GM21447 (cell line): Measurements from ENCODE around the gene C8A.

ENCODE experiments used
- ATAC-seq: cut with Tn5 transposase; IDR thresholded peaks from one replicate; pipeline ENCODE4 v1.9.1; 2021; ENCODE audit not compliant: unreplicated experiment

The C8A gene

GRCh38 chr1:56854521-56855099 is at the start of gene C8A:
Gene C8A (plus strand): TSS chr1:56854797. CDS start chr1:56854902, 105 bp downstream.
- no peak for ATAC-seq

DNA sequence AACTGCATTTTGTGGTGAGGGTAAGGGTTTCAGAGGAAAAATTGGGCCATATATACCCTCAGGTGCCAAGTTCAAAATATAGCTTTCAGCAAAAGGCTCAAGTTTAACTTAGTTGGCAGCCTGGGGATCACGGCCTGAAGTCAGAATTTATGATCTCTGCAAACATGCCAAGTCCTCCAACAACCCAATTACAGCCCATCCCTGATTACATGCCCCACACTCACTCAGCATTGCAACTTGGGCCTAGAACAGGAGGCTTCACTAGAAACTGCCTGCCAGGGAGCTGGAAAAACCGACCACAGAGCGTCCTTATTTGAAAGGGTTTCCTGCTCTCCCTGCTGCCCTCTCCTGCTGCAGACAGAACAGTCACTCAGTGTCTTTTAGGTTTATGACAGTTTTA is 47.8 kb upstream of the C8A start:
- ATAC-seq, result no peak

GRCh38 chr1:56808410-56808809 is 46.2 kb upstream of the C8A start:
- ATAC-seq, result no peak

DNA sequence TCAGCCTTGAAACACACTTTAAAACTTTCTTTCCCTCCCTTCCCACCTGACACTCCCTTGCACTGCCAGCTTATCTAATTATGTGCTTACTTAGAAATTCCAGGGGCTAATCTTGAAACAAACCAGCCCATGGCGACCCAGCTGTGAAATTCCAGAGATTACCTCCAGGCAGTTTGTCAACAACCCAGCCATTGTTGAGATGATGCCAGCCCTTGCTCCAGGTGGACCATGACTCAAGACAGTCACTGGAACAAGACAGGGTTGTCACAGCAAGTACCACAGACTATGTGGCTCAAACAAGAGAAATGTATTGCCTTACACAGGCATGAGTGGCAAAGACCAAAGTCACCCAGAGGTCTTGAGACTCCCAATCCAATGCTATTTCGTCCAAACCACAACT is 43.3 kb upstream of the C8A start:
- no peak for ATAC-seq

DNA sequence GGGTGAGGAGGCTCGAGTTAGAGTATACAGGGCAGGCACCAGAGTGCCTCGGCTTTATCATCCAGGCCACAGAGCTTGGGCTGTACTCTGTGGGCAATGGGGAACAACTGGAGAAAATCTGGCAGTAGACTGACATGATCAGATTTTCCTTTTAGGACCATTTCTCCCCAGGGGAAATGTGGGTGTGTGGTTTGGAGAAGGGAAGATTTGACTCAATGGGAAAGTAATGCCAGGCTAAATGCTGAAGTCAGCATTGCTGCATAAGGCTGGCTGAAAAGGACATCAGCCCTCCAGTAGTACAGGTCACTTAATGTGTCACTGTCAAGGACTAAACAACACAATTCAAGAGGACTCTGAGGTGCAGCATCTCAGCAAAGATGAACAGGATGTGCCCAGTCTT is 40.4 kb upstream of the C8A start:
- ATAC-seq, result no peak

DNA sequence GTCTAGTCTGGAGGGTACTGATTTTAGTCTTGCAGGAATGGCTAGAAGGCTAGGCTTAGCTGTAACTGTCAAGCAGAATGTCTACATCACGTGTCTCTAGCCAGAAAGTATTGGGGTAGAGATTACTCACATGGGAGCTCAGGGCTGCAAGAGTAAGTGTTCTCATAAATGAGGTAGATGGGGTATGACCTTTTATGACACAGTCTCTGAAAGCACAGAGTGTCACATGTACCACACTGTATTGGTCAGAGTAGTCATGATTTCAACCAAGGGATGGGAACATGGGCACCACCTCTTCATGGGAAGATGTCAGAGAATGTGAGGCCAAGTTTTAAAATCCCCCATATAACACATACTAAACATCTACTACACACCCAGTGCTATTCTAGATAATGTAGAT is 38.3 kb upstream of the C8A start:
- ATAC-seq, result no peak

- ATAC-seq, result peak; percentile 78
Measured at GRCh38 chr1:56816909-56817308, 37.7 kb upstream of the C8A start.

GRCh38 chr1:56817716-56818463 is 36.7 kb upstream of the C8A start:
- ATAC-seq, result no peak

DNA sequence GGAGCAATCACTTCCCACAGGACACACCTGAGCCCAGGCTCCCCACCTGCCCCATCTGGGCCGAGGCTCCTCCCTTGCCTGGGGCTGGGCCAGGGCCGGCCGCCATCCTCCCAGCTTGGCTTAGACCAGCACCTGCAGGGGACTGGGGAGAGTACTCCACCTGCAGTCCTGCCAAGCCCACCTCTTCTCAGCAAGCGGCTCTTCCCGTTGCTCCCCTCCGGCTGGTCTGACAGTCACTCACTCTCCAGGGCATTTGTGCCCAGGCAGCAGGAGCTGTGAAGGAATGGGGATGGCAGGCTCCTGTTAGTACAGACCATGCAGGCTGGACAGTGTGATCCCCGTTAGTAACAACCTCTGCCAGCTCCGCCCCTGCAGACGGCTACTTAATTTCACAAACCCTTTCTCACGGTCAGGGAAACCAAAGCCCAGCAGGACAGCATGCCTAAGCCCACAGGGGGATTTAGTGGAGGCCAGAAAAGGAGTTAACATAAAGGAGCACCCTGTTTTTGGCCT is 35.2 kb upstream of the C8A start, which contains the start of gene FYB2:
TSS of gene FYB2 (minus strand) at position 18 of the 513 bp plus-strand sequence. CDS start 114 bp downstream, outside the sequence.
- ATAC-seq, result no peak

GRCh38 chr1:56820755-56821461 is 33.7 kb upstream of the C8A start:
- peak; percentile 56 for ATAC-seq

DNA sequence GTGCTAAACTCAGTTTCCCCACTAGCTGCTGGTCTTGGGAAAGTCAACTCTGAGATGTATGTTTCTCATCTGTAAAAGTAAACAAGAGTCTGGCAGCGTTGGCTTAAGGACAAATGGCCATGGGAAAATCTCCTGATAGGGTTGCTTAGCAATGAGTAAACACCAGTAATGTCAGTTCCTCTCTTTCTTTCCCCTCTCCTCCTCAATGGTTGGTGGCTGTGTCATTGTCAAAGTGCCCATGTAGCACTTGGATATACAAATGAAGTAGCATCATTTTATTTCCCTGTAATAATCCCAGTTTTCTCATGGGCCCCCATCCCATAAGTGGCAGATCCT is 33.2 kb upstream of the C8A start:
- ATAC-seq, result no peak

DNA sequence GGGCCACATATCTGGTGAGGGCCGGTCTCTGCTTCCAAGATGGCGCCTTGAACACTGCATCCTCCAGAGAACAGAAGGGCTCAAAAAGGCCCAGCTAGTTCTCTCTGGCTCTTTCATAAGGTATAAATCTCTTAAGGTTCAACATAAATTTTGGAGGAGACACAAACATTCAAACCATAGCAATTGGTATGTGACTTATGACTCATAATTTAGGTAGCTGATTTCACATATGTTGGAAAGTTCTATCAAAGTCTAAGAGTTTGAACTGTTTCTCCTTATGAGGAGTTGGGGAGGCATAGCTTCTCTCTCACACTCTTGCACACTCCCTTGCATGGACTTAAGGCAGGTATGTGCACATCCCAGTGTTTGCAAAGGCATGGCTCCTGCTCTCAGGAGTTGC is 30.3 kb upstream of the C8A start:
- ATAC-seq, result no peak

- ATAC-seq, result no peak
Measured at GRCh38 chr1:56824938-56825337, 29.7 kb upstream of the C8A start.

DNA sequence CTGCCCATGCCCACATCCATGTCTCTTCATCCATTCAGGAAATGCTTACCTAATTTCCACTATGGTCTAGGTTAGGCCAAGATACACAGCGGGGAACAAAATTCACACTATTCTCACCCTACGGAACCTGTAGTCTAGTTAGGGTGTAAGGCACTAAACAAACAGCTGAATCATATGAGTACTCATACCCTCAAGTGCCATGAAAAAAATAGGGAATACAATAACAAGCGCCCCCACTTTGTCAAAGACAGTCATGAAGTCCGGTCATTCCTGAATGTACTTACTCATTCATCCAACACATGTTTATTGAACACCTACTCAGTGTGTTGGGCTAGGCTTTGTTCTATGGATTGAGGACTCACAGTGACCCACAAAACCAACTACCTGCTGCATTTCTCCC is 29.2 kb upstream of the C8A start:
- ATAC-seq, result no peak

- no peak for ATAC-seq
Measured at GRCh38 chr1:56827711-56828110, 26.9 kb upstream of the C8A start.

- ATAC-seq, result no peak
Measured at GRCh38 chr1:56830052-56830451, 24.5 kb upstream of the C8A start.

- ATAC-seq, result peak; percentile 75
Measured at GRCh38 chr1:56831871-56832693, 22.5 kb upstream of the C8A start.

DNA sequence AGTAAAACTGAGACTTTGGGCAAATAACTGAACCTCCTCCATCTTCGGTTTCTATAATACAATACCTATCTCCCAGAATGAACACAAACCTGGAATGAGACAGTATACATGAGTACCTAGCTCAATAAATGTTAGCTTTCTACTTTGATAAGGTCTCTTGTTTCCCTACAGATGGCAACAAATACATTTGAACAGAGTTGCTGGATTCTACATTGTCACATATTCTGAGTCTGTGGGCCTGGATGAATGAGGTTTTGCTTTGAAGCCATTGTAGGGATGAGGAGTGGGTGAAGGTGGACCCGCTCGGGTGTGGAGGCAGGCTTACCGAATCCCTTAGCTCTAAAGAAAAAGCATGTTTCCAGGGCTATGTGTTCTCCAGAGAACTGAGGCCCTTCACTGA is 21.5 kb upstream of the C8A start:
- no peak for ATAC-seq

GRCh38 chr1:56834137-56834900 is 20.3 kb upstream of the C8A start:
- ATAC-seq, result no peak

- ATAC-seq, result no peak
Measured at GRCh38 chr1:56835657-56836056, 18.9 kb upstream of the C8A start.
